IMR-90 (cell line): ENCODE results near the gene GPR176.

Experiments used
- CEBPB ChIP-seq: IDR thresholded peaks from 2 replicates; pipeline ENCODE4 v1.6.1; 2012; ENCODE audit warnings: low read depth, low read length, improper control_type of control experiment
- CTCF ChIP-seq: conservative IDR thresholded peaks from 2 replicates; pipeline ENCODE4 v1.5.1; 2012; ENCODE audit warnings: mild to moderate bottlenecking, low read depth, low read length, improper control_type of control experiment
- MAFK ChIP-seq: IDR thresholded peaks from 2 replicates; pipeline ENCODE4 v1.6.1; 2012; ENCODE audit warnings: low read depth, low read length, improper control_type of control experiment
- MAZ ChIP-seq: IDR thresholded peaks from 2 replicates; pipeline ENCODE4 v1.6.1; 2012; ENCODE audit warnings: low read depth, mild to moderate bottlenecking, low read length, improper control_type of control experiment, moderate library complexity, borderline replicate concordance
- POLR2A ChIP-seq: IDR thresholded peaks from 2 replicates; pipeline ENCODE4 v1.6.1; 2012; ENCODE audit warnings: mild to moderate bottlenecking, low read depth, low read length
- RCOR1 ChIP-seq: IDR thresholded peaks from 2 replicates; pipeline ENCODE4 v1.6.1; 2012; ENCODE audit warnings: mild to moderate bottlenecking, low read length, improper control_type of control experiment; ENCODE audit not compliant: insufficient replicate concordance
- RFX5 ChIP-seq: IDR thresholded peaks from 2 replicates; pipeline ENCODE4 v1.8.0; 2012; ENCODE audit warnings: low read depth, mild to moderate bottlenecking, low read length, moderate library complexity
- SMC3 ChIP-seq: fragments of 150-350 bp; IDR thresholded peaks from 2 replicates; pipeline ENCODE4 v1.6.1; 2016; ENCODE audit warnings: low read depth, mild to moderate bottlenecking, antibody characterized with exemption, low read length, moderate library complexity
- TF ChIP-seq, protein P1 (sequence below): fragments of 150-350 bp; IDR thresholded peaks from 2 replicates; pipeline ENCODE4 v1.6.1; 2016; ENCODE audit warnings: low read depth, mild to moderate bottlenecking, low read length, moderate library complexity, borderline replicate concordance

GRCh38 chr15:39934397-39935071 is 14.5 kb upstream of the GPR176 start:
- TF ChIP-seq CTCF = no peak
- TF ChIP-seq MAZ = no peak
- TF ChIP-seq RCOR1 = no peak
- no peak for TF ChIP-seq CEBPB
- no peak for TF ChIP-seq POLR2A
- TF ChIP-seq, protein P1, sequence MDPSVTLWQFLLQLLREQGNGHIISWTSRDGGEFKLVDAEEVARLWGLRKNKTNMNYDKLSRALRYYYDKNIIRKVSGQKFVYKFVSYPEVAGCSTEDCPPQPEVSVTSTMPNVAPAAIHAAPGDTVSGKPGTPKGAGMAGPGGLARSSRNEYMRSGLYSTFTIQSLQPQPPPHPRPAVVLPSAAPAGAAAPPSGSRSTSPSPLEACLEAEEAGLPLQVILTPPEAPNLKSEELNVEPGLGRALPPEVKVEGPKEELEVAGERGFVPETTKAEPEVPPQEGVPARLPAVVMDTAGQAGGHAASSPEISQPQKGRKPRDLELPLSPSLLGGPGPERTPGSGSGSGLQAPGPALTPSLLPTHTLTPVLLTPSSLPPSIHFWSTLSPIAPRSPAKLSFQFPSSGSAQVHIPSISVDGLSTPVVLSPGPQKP = no peak
- no peak for TF ChIP-seq MAFK
- TF ChIP-seq RFX5 = no peak
- no peak for TF ChIP-seq SMC3
